Rectal smooth muscle tissue (tissue), 1 donor: Measurements from ENCODE around the gene CTNNB1.

Experiments
- H3K27ac ChIP-seq: one replicate; pipeline ENCODE4 v1.7.0; 2013; ENCODE audit warnings: low read depth, low read length, inconsistent platforms
- H3K27me3 ChIP-seq: one replicate; pipeline ENCODE4 v1.7.0; 2013; ENCODE audit warnings: low read length; ENCODE audit not compliant: control insufficient read depth, insufficient read depth
- H3K36me3 ChIP-seq: one replicate; pipeline ENCODE4 v1.7.0; 2013; ENCODE audit warnings: low read length; ENCODE audit not compliant: control insufficient read depth, insufficient read depth
- H3K4me1 ChIP-seq: one replicate; pipeline ENCODE4 v1.7.0; 2013; ENCODE audit warnings: low read length; ENCODE audit not compliant: control insufficient read depth, insufficient read depth
- H3K4me3 ChIP-seq: one replicate; pipeline ENCODE4 v1.7.0; 2013; ENCODE audit warnings: low read length
- H3K9ac ChIP-seq: one replicate; pipeline ENCODE4 v1.7.0; 2013; ENCODE audit warnings: low read length

CTNNB1 gene

GRCh38 chr3:41249318-41249717 is 50.0 kb downstream of the CTNNB1 start:
- H3K9ac ChIP-seq, result no peak overlapping the region
- H3K4me3 ChIP-seq, result no peak overlapping the region
- H3K27ac ChIP-seq, result no peak overlapping the region
- peaks cover 4% of the 10 kb centered on the region for H3K36me3 ChIP-seq
- H3K27me3 ChIP-seq, result no peaks in the 10 kb centered on the region
- H3K4me1 ChIP-seq, result no peaks in the 10 kb centered on the region

- H3K27me3 ChIP-seq, result no peaks in the 10 kb centered on the region
- no peak overlapping the region for H3K4me3 ChIP-seq
- no peak overlapping the region for H3K27ac ChIP-seq
- no peaks in the 10 kb centered on the region for H3K4me1 ChIP-seq
- no peak overlapping the region for H3K9ac ChIP-seq
- no peaks in the 10 kb centered on the region for H3K36me3 ChIP-seq
Observed at GRCh38 chr3:41250825-41251224, 51.5 kb downstream of the CTNNB1 start.

- H3K27ac ChIP-seq, result no peak overlapping the region
Observed at GRCh38 chr3:41251593-41251992, 52.3 kb downstream of the CTNNB1 start.

DNA sequence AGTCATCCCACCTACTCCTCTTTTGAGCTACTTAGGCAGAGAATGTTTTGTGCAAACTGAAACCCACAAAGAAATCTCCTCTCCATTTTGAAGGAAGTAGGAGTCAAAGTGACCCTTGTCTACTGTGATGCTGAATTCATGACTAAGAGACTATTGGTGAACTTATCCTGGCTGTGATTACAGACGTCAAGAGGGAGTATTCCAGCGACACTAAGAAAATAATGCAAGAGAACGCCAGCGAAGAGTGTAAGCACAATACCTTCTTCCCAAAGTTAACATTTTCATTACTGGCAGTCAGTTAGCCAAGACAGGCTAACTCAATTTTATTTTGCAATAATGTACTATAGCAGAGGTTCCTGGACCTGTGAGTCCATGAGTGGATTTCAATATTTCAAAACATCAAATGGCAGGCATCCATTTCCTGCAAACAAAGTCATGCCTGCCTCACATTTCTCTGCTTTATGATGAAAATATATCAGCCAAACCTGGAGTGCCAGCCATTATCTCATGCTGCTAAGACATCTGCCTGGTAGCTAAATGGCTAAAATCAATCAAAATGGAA is 59.0 kb downstream of the CTNNB1 start:
- Histone ChIP-seq H3K4me1 (no peaks in the 10 kb centered on the region), H3K36me3 (no peaks in the 10 kb centered on the region), H3K27me3 (no peaks in the 10 kb centered on the region), H3K9ac (no peak overlapping the region), H3K4me3 (no peak overlapping the region), H3K27ac (no peak overlapping the region)

More at GRCh38 chr3:41251593-41251992, 52.3 kb downstream of the CTNNB1 start:
- Histone ChIP-seq H3K27me3 (no peaks in the 10 kb centered on the region), H3K36me3 (no peaks in the 10 kb centered on the region), H3K9ac (no peak overlapping the region), H3K4me3 (no peak overlapping the region), H3K4me1 (no peaks in the 10 kb centered on the region)

- no peaks in the 10 kb centered on the region for H3K4me1 ChIP-seq
- no peaks in the 10 kb centered on the region for H3K36me3 ChIP-seq
- H3K27ac ChIP-seq, result no peak overlapping the region
- H3K4me3 ChIP-seq, result no peak overlapping the region
- H3K27me3 ChIP-seq, result no peaks in the 10 kb centered on the region
- no peak overlapping the region for H3K9ac ChIP-seq
Observed at GRCh38 chr3:41259449-41260062, 60.3 kb downstream of the CTNNB1 start.

DNA sequence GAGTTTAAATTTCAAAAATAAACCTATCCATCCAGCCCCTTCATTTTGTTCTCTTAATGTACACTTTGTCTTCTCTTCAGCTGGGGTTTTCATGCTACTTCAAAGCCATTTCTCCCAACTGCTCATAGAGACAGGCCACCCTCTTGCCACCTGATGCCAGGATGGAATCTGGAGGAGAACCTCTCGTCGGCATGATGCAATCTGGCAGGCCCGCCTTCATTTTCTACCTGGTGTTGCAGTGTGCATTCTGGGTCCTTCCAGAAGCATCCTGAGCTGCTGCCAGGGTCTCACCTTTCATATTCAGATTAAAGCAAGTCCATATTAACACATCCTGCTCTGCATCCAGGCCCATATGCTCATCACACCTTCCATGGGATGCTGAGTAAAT is 60.8 kb downstream of the CTNNB1 start:
- Histone ChIP-seq H3K27me3 (no peaks in the 10 kb centered on the region), H3K27ac (no peak overlapping the region), H3K9ac (no peak overlapping the region), H3K36me3 (no peaks in the 10 kb centered on the region), H3K4me3 (no peak overlapping the region), H3K4me1 (no peaks in the 10 kb centered on the region)

DNA sequence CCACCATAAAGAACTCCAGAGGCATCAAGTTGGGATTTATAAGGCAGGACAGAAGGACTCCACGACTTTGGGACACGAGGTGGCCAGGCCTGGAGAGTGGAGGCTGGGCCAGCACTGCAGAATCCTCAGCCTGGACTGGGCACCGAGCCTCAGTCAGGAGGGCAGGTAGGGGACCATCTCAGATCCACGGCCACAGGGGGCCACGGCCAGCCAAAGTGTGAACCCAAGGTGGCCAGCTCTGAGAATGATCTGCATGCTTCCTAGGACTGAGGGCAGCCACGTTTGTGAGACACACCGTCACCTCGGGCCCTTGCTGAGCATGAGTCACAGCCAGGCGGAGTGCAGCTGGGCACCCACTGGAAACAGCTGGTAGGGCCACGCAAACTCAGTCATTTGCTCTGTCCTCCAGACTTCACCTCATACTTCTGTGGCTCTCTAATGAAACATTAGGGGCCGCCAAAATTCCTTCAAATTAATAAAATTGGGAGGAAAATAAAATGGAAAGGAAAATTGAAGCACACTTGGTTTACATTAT is 65.8 kb downstream of the CTNNB1 start:
- no peaks in the 10 kb centered on the region for H3K27me3 ChIP-seq
- no peak overlapping the region for H3K9ac ChIP-seq
- H3K4me1 ChIP-seq, result no peaks in the 10 kb centered on the region
- no peak overlapping the region for H3K27ac ChIP-seq
- H3K4me3 ChIP-seq, result no peak overlapping the region
- H3K36me3 ChIP-seq, result no peaks in the 10 kb centered on the region

GRCh38 chr3:41265823-41266273 is 66.5 kb downstream of the CTNNB1 start:
- Histone ChIP-seq H3K4me1 (no peaks in the 10 kb centered on the region), H3K4me3 (no peak overlapping the region), H3K36me3 (no peaks in the 10 kb centered on the region), H3K27ac (no peak overlapping the region), H3K27me3 (no peaks in the 10 kb centered on the region), H3K9ac (no peak overlapping the region)

- H3K27me3 ChIP-seq, result no peaks in the 10 kb centered on the region
- H3K27ac ChIP-seq, result no peak overlapping the region
- no peaks in the 10 kb centered on the region for H3K4me1 ChIP-seq
- no peaks in the 10 kb centered on the region for H3K36me3 ChIP-seq
- H3K9ac ChIP-seq, result no peak overlapping the region
- no peak overlapping the region for H3K4me3 ChIP-seq
Observed at GRCh38 chr3:41267975-41268640, 68.8 kb downstream of the CTNNB1 start.

GRCh38 chr3:41272667-41273066 is 73.4 kb downstream of the CTNNB1 start:
- Histone ChIP-seq H3K4me1 (no peaks in the 10 kb centered on the region), H3K4me3 (no peak overlapping the region), H3K27me3 (no peaks in the 10 kb centered on the region), H3K9ac (no peak overlapping the region), H3K27ac (no peak overlapping the region), H3K36me3 (no peaks in the 10 kb centered on the region)

DNA sequence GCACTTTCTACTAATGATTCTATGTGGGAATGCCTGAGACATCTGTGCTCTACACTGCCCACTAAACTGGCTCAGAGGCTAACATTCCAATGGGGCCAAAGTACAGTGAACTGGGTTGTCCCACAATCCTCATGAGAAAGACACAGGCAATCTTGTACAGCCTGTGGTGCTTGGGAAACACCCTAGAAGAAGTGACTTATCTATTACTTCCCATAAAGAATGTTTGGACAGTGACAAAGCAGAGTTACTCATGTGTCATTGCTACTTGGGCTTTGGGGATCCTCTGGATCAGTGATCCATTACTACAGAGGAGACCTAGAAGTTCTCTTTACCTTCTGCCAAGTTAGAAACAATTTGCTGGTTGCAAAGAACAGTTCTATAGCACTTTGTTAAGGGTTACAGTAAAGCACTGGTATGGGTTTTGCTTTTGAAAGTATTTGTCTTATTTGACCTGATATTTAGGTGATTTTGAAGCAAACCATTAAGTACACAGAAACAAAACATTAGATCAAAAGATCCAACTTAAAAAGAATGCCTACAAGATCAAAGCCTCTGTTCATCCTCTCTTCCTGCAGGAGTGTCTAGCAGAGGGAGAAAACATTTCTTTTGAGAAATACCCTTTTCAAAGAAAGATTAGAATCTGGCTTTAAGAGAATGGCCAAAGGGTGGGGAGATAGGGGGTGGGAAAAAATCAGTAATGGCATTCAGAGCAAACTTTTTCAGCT is 75.8 kb downstream of the CTNNB1 start:
- no peak overlapping the region for H3K9ac ChIP-seq
- H3K36me3 ChIP-seq, result no peaks in the 10 kb centered on the region
- H3K27me3 ChIP-seq, result no peaks in the 10 kb centered on the region
- H3K4me3 ChIP-seq, result no peak overlapping the region
- H3K27ac ChIP-seq, result no peak overlapping the region
- no peaks in the 10 kb centered on the region for H3K4me1 ChIP-seq

GRCh38 chr3:41276191-41276590 is 76.9 kb downstream of the CTNNB1 start:
- no peaks in the 10 kb centered on the region for H3K4me1 ChIP-seq
- H3K27me3 ChIP-seq, result no peaks in the 10 kb centered on the region
- H3K9ac ChIP-seq, result no peak overlapping the region
- no peak overlapping the region for H3K4me3 ChIP-seq
- no peak overlapping the region for H3K27ac ChIP-seq
- no peaks in the 10 kb centered on the region for H3K36me3 ChIP-seq
